Fibroblast of skin of back (primary cell): ENCODE results near the gene MPO.

Experiments used
- DNase-seq: peaks from one replicate; pipeline ENCODE4 v3.0.0-alpha.2; 2013

The MPO gene

DNA sequence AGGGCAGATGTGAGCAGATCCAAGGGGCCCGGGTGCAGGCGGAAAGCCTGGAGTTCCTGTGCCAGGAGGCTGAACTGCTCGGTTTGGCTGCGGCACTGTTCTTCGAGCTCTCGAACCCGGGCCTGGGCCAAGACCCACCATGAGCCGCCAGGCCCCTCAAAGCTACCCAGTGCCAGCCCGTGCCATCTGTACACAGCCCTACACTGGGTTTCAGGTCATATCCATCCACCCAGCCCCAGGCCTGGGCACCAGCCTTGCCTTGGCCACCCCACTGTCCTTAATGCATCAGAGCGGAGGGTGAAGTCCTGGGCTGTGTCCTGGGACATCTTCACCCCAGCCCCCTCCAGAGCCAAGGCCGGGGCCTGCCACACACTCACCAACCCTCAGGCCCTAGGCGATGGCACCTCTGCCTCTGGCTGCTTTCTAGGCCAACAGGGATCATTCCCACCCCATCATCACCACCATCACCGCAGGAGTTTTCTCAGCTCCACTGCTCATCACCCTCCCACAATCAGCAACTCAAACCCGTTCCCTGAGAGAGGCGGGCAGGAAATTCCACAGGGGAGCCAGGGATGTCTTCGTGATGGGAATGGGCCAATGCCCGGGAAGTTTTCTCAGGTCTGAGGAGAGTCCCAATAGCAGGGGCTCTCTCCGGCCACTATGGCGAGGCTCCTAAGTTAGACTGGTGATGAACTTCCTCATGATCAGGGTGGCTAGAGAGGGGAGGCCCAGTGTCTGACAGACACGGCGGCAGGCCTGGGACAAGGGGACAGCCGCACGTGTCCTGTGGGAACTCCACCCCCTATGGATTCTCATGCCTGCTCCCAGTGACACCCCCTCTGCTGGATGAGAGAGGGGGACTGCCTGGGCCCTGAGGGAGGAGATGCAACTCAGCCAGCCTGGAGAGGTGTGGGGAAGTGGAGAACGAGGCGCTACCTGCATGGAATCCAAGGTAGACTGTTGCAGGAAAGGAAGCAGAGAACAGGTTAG lies 38.7 kb upstream of the MPO start:
- DNase-seq: no peak

GRCh38 chr17:58318627-58319172 lies 38.0 kb upstream of the MPO start:
- no peak for DNase-seq

GRCh38 chr17:58318065-58318481 lies 37.3 kb upstream of the MPO start:
- DNase-seq: no peak

GRCh38 chr17:58317421-58318064 lies 36.8 kb upstream of the MPO start:
- peak; percentile 65 for DNase-seq

DNA sequence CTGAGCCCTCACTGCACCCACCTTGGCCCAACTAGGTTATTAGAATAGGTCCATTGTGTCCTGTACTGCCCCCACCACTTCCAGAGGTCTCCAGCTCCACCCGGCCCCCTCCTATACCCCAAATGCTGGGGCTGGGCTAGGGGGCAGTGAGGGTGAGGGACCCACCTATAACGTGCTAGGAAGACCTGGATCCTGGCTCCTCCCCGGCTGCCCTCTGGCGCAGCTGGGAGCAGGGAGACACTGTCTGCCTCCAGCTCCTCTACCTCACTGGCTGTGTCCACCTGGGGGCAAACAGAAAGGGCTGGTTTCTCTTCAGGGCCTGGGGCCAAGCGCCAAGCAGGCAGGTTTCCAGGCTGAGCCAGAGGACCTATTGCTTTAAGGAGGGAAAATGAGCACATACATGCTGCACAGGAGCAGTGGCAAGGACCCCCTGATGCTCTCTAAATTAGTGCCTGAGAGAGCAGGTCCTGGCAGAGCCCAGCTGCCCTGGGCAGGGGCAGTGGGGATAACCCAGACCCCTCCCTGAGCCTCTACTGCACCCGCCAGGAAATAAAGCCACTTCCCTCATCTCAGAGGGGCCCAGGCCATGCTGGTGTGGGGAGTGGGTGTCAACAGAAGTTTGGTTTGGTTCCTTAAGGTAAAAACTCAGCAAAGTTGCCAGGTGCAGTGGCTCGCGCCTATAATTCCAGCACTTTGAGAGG lies 35.7 kb upstream of the MPO start:
- no peak for DNase-seq

- no peak for DNase-seq
Observed at GRCh38 chr17:58315750-58316149, 35.0 kb upstream of the MPO start.

- DNase-seq: no peak
Observed at GRCh38 chr17:58315281-58315711, 34.6 kb upstream of the MPO start.

GRCh38 chr17:58314706-58315015 lies 33.9 kb upstream of the MPO start:
- no peak for DNase-seq

DNA sequence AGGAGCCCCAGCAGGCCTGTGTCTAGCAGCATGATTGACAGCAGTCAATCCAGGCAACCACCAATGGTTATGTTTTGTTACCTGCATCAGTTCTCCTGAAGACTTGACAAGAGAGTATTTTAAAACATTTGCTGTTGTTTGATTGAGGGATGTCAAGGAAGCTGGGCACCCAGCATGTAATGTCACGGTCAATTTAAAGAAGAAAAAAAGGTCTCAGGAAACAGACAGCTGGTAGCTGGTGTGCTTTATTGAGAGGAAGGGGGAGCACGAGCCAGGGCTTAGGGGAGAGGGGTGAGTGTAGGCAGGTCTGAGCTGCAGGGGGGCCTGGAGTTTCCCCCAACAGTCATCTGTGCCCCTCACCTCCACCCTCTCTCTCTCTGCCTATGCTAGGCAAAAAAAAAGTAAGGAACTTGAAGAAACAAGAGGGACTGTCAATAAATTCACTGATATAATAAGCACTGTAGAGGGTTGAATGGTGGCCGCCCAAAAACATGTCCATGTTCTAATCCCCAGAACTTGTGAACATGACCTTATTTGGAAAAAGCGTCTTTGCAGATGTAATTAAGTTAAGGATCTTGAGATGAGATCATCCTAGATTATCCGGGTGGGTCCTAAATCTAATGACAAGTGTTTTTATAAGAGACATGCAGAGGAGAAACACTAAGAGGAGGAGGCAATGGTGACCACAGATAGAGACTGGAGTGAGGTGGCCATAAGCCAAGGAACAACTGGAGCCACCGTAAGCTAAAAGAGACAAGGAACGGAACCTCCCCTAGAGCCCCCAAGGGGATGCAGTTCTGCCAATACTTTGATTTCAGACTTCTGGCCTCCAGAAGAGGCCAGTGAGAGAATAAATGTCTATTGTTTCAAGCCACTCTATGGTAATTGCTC lies 33.3 kb upstream of the MPO start:
- peak; percentile 23 for DNase-seq

DNA sequence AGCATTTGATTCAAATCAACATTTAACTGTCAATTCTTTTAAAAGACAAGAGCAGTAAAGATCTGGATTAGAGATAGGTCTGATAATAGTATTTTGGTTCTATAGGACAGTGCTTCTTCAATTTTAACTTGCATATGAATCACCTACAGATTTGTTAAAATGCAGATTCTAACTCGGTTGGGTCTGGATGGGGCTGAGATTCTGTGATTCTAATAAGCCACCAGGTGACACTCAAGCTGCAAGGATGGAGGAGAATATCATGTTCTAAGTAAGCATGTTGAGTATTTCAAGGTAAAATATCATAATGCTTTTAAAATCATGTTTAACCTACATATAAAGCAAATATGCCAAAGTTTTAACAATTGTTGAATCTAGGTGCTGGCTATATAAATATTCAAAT lies 32.1 kb upstream of the MPO start:
- no peak for DNase-seq

DNA sequence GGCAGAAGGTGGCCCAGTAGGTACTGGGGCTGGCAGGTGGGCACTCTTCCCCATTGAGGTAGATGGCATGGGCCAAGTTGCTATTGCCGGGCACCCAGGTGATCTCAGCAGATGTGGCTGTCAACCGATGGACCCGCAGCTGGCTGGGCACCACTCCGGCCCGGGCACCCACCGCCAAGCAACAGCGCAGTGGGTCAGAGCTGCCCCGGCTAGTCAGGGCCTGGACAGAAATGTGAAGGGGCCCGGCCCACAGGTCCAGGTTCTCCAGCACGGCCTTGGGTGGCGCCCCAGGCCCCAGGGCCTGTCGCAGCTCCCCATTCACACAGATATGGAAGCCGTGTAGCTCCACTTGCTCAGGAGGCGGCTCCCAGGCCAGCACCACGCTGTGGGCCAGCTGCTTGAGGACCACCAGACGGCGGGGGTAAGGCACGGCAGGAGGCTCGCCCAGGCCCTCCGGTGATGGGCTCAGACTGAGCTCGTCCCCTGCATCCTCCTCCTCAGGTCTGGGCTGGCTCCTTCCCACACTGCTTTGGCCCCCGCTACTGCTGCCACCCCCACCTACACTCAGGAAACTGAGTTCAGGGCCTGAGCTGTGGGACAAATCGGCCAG lies 31.4 kb upstream of the MPO start:
- DNase-seq: no peak

DNA sequence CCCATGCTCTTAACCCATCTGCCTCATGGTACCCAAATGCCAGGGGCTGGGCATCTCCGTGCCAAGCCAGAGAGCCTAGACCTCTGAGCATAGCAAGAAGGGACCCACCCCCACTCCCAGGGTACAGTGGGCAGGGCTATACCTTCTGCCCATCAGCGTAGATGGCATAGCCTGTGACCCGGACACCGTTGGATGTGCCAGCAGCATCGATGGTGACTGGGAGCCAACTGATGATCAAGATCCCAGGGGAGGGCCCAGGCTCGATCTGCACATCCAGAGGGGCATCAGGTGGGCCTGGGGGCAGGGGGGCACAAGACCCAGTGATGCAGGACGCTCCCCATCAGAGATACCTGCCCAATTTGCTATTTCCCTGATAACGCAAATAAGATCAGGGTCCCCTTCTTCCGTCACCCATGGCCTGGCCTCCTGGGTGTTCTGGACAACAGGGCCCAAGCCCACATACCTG lies 30.7 kb upstream of the MPO start:
- DNase-seq: no peak

- no peak for DNase-seq
Observed at GRCh38 chr17:58310511-58311428, 30.0 kb upstream of the MPO start.

- DNase-seq: no peak
Observed at GRCh38 chr17:58309918-58310259, 29.2 kb upstream of the MPO start.

DNA sequence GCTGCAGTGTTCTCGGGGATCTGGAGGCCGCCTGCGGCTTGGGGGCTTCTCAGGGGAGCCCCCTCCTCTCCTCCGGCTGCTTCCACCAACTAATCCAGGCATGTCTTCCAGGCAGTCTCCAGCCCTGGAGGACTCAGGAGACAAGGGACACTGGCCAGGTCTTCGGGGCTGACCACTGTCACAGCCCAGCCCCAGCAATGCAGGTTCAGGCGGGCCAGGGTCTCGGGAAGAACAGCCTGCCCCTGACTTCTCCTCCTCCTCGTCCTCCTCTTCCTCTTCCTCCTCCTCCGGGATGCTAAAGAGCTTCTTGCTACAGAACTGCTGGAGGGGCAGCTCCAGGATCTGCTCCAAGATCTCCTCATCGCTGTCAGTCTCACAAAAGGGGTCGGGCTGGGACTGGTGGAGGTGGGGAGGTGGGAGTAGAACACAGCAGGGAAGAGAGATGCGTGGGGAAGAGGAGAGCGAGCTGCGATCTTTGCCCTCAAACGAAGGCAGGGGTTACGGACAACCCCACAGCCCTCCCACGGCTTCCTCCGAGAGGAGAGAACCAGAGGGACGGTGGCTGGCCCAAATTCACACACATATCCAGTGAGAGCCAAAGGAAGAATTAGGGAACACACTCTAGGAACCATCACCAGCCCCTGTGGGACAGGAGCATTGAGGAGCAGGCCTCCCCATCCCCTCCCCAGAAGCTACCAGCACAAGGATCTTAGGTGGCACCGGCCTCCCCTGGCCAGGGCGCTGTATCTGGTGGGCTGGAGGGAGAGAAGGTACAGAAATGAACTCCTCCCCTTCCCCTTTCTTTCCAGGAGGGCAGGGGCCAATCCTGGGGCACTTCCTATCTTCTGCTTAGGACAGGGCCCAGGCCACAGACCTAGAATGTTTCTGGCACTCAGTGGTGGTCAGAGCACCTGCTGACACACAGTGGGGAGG lies 28.5 kb upstream of the MPO start:
- DNase-seq: no peak

GRCh38 chr17:58308173-58308984 lies 27.6 kb upstream of the MPO start:
- DNase-seq: no peak

- no peak for DNase-seq
Observed at GRCh38 chr17:58307468-58308172, 26.9 kb upstream of the MPO start.
